Measurements from ENCODE around the gene TPRG1L.

The TPRG1L gene

DNA sequence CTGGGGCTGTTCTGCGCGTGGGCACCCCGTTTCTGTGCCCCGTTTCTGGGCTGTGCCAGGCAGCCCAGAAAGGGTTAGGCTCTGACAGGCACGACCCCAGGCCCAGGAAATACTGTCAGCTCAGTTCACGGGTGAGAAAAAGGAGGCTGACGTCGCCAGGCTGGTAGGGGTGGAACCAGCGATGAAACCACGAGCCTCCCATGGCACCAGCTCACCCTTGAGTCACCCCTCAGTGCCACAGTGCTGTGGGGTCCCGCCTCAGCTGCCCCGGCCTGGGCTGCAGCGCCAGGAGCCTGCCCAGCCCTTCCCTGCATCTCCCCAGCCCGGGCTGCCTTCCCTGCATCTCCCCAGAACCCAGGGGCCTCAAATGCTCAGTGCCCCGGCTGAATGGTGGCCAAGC, 25.0 kb upstream of the TPRG1L start:
- no peaks in the 10 kb centered on the region for H3K27me3 ChIP-seq (ENCODE audit: low read length)
- H3K27ac ChIP-seq (ENCODE audit: low read depth, low read length), result no peak overlapping the region
- no peaks in the 10 kb centered on the region for H3K36me3 ChIP-seq (ENCODE audit: low read length)
- H3K4me2 ChIP-seq (ENCODE audit: low read depth, low read length, poor library complexity, severe bottlenecking), result no peak overlapping the region
- TF ChIP-seq, protein P1, sequence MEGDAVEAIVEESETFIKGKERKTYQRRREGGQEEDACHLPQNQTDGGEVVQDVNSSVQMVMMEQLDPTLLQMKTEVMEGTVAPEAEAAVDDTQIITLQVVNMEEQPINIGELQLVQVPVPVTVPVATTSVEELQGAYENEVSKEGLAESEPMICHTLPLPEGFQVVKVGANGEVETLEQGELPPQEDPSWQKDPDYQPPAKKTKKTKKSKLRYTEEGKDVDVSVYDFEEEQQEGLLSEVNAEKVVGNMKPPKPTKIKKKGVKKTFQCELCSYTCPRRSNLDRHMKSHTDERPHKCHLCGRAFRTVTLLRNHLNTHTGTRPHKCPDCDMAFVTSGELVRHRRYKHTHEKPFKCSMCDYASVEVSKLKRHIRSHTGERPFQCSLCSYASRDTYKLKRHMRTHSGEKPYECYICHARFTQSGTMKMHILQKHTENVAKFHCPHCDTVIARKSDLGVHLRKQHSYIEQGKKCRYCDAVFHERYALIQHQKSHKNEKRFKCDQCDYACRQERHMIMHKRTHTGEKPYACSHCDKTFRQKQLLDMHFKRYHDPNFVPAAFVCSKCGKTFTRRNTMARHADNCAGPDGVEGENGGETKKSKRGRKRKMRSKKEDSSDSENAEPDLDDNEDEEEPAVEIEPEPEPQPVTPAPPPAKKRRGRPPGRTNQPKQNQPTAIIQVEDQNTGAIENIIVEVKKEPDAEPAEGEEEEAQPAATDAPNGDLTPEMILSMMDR (IDR thresholded peaks at IDR 0.05; ENCODE audit: insufficient read depth, low read length, poor library complexity, severe bottlenecking), result no peak
- no peak for TF ChIP-seq EZH2phosphoT487 (conservative IDR thresholded peaks at IDR 0.05; ENCODE audit: low read length)
- H3K9ac ChIP-seq (ENCODE audit: low read length), result no peak overlapping the region
- H2AFZ ChIP-seq (ENCODE audit: low read depth, low read length, severe bottlenecking), result no peak overlapping the region
- H3F3A ChIP-seq (ENCODE audit: insufficient read depth), result no peaks in the 10 kb centered on the region
- H4K20me1 ChIP-seq (ENCODE audit: low read depth, low read length), result no peaks in the 10 kb centered on the region
- H3K9me3 ChIP-seq (ENCODE audit: insufficient read depth, low read length), result no peaks in the 10 kb centered on the region
- no peaks in the 10 kb centered on the region for H3K79me2 ChIP-seq (ENCODE audit: insufficient read depth, low read length)
- no peaks in the 10 kb centered on the region for H3K9me2 ChIP-seq (replicated peaks; ENCODE audit: insufficient read depth, low read length)
- no peak overlapping the region for H3K4me3 ChIP-seq (ENCODE audit: insufficient read depth, low read length, poor library complexity, severe bottlenecking)

DNA sequence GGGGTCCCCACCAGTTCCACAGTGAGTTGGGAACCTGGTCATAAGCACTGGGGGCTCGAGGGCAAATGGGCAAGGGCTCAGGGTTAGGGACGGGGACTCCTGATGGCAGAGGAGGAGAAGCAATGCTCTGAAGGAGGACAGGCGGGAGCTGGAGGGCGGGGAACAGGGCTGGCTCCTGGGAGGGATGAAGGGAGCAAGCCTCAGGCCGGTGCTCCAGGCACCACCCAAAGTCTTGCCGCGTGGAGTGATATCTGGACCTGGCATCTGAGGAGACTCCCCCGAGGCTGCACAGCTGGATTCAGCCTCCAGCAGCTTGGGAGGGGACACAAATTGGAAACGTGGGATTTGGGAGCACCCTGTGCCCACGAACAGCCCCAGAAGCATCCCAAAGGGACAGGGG, 24.5 kb upstream of the TPRG1L start:
- Histone ChIP-seq H3K9ac (ENCODE audit: low read length) (no peak overlapping the region), H4K20me1 (ENCODE audit: low read depth, low read length) (no peaks in the 10 kb centered on the region), H3K4me2 (ENCODE audit: low read depth, low read length, poor library complexity, severe bottlenecking) (no peak overlapping the region), H3K9me3 (ENCODE audit: insufficient read depth, low read length) (no peaks in the 10 kb centered on the region), H3K79me2 (ENCODE audit: insufficient read depth, low read length) (no peaks in the 10 kb centered on the region), H3F3A (ENCODE audit: insufficient read depth) (no peaks in the 10 kb centered on the region), H3K4me3 (ENCODE audit: insufficient read depth, low read length, poor library complexity, severe bottlenecking) (no peak overlapping the region), H3K27ac (ENCODE audit: low read depth, low read length) (no peak overlapping the region), H3K9me2 (replicated peaks; ENCODE audit: insufficient read depth, low read length) (no peaks in the 10 kb centered on the region), H3K27me3 (ENCODE audit: low read length) (no peaks in the 10 kb centered on the region), H3K36me3 (ENCODE audit: low read length) (no peaks in the 10 kb centered on the region), H2AFZ (ENCODE audit: low read depth, low read length, severe bottlenecking) (no peak overlapping the region)
- TF ChIP-seq, protein P1 (IDR thresholded peaks at IDR 0.05; ENCODE audit: insufficient read depth, low read length, poor library complexity, severe bottlenecking), result no peak
- TF ChIP-seq EZH2phosphoT487 (conservative IDR thresholded peaks at IDR 0.05; ENCODE audit: low read length), result no peak

DNA sequence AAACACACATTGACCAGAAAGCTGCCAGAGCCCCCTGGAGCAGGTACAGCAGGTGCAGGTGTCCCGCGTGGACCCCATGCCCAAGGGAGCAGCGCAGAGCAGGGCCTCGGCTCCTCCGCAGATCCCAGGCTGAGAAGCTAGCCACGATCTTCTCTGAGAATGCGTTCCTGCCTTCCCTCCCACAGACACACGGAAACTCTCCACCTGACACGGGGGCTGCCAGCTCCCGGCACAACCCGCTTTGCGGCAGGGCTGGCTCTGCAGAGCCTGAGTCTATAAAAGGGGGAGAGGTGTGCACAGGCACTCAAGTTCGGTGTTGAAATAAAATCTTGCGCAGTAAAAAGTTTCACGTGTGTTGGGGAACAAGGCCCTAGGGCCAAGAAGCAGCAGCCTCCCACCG, 23.1 kb upstream of the TPRG1L start:
- TF ChIP-seq EZH2phosphoT487 (conservative IDR thresholded peaks at IDR 0.05; ENCODE audit: low read length), result no peak
- TF ChIP-seq, protein P1 (IDR thresholded peaks at IDR 0.05; ENCODE audit: insufficient read depth, low read length, poor library complexity, severe bottlenecking), result no peak
- no peak overlapping the region for H3K4me2 ChIP-seq (ENCODE audit: low read depth, low read length, poor library complexity, severe bottlenecking)
- H4K20me1 ChIP-seq (ENCODE audit: low read depth, low read length), result no peaks in the 10 kb centered on the region
- no peaks in the 10 kb centered on the region for H3K9me2 ChIP-seq (replicated peaks; ENCODE audit: insufficient read depth, low read length)
- H3K79me2 ChIP-seq (ENCODE audit: insufficient read depth, low read length), result no peaks in the 10 kb centered on the region
- H3K9ac ChIP-seq (ENCODE audit: low read length), result no peak overlapping the region
- no peak overlapping the region for H3K27ac ChIP-seq (ENCODE audit: low read depth, low read length)
- H3K9me3 ChIP-seq (ENCODE audit: insufficient read depth, low read length), result no peaks in the 10 kb centered on the region
- H3K27me3 ChIP-seq (ENCODE audit: low read length), result no peaks in the 10 kb centered on the region
- H3F3A ChIP-seq (ENCODE audit: insufficient read depth), result no peaks in the 10 kb centered on the region
- no peaks in the 10 kb centered on the region for H3K36me3 ChIP-seq (ENCODE audit: low read length)
- no peak overlapping the region for H2AFZ ChIP-seq (ENCODE audit: low read depth, low read length, severe bottlenecking)
- H3K4me3 ChIP-seq (ENCODE audit: insufficient read depth, low read length, poor library complexity, severe bottlenecking), result no peak overlapping the region

Measured in SU-DHL-6 (cell line).